Upper lobe of left lung (tissue), 4 donors: ENCODE measurements around the gene FKTN.

ENCODE experiments used
- POLR2A ChIP-seq, 4 donors: fragments of 450-650 bp; IDR thresholded peaks; one replicate each; pipeline ENCODE4 v1.5.1; 2016 to 2017; ENCODE audit warnings: antibody characterized with exemption in 4 of 4, mild to moderate bottlenecking in 2 of 4
- POLR2AphosphoS5 ChIP-seq, 2 donors: sonication (generic); formaldehyde crosslinking; IDR thresholded peaks; one replicate each; pipeline ENCODE4 v1.5.1; 2017; ENCODE audit warnings: antibody characterized with exemption in 2 of 2
- TF ChIP-seq, protein P1 (sequence below), 6 experiments: fragments of 450-650 bp in 4 of 6; fragments of 200-600 bp in 2 of 6; sonication (generic) in 2 of 6; IDR thresholded peaks; one replicate each; pipeline ENCODE4 v1.5.1; 2016 to 2019; ENCODE audit warnings: antibody characterized with exemption in 6 of 6

DNA sequence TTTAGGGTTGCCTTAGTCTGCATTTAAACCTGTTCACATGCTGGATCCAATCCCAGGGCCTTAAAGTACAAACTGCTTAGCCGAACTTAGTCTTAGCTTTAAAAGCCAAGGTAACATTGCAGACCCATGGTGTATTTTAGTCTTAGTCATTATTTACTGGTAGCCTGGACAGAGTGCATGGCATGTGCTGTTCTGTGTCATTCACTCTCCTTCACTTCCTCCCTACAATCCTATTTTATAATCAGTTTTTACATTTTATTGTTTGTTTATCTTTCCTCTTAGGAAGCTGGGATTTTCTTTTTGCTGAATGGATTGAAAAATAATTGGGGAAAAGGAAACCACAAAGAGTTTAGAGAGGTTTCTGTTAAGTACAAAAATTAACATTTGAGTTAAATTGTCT, 74.9 kb downstream of the FKTN start:
- TF ChIP-seq POLR2AphosphoS5 (IDR thresholded peaks at IDR 0.05) (no peak), POLR2A (IDR thresholded peaks at IDR 0.05) (no peak)
- TF ChIP-seq, protein P1, sequence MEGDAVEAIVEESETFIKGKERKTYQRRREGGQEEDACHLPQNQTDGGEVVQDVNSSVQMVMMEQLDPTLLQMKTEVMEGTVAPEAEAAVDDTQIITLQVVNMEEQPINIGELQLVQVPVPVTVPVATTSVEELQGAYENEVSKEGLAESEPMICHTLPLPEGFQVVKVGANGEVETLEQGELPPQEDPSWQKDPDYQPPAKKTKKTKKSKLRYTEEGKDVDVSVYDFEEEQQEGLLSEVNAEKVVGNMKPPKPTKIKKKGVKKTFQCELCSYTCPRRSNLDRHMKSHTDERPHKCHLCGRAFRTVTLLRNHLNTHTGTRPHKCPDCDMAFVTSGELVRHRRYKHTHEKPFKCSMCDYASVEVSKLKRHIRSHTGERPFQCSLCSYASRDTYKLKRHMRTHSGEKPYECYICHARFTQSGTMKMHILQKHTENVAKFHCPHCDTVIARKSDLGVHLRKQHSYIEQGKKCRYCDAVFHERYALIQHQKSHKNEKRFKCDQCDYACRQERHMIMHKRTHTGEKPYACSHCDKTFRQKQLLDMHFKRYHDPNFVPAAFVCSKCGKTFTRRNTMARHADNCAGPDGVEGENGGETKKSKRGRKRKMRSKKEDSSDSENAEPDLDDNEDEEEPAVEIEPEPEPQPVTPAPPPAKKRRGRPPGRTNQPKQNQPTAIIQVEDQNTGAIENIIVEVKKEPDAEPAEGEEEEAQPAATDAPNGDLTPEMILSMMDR (IDR thresholded peaks at IDR 0.05), result no peak
